ENCODE results near the gene AGAP1. TPM values are rescaled to one million over a fixed set of nuclear protein-coding genes. Genes with fewer than 3 reads are reported as not detected.

Gene AGAP1
- total RNA-seq, 1 donor from 2014 or later: 47.2 TPM

DNA sequence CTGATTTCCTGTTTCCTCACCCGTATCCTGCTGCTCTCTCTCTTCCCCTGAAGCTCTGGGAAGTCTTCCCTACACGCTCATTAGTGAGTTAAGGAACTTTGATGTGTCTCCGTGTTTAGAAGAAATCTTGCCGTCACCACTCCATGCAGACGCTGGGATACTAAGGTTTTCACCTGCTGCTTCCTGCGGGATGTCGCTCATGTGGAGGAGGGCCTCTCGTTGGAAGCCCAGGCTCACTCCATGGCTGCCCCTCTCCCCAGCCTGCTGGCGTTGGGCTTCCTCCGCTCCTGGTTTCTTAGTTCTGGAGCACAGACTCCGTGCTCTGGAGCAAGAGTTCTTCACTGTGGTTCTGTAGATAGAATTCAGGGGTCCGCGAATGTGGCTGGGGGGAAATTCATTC is 348.0 kb downstream of the AGAP1 start:
- no peaks in the 10 kb centered on the region for H3K4me1 Mint-ChIP-seq (ENCODE audit: low read depth)
- no peak overlapping the region for H3K27ac Mint-ChIP-seq
- TF ChIP-seq, protein P1, sequence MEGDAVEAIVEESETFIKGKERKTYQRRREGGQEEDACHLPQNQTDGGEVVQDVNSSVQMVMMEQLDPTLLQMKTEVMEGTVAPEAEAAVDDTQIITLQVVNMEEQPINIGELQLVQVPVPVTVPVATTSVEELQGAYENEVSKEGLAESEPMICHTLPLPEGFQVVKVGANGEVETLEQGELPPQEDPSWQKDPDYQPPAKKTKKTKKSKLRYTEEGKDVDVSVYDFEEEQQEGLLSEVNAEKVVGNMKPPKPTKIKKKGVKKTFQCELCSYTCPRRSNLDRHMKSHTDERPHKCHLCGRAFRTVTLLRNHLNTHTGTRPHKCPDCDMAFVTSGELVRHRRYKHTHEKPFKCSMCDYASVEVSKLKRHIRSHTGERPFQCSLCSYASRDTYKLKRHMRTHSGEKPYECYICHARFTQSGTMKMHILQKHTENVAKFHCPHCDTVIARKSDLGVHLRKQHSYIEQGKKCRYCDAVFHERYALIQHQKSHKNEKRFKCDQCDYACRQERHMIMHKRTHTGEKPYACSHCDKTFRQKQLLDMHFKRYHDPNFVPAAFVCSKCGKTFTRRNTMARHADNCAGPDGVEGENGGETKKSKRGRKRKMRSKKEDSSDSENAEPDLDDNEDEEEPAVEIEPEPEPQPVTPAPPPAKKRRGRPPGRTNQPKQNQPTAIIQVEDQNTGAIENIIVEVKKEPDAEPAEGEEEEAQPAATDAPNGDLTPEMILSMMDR (IDR thresholded peaks at IDR 0.05; ENCODE audit: unreplicated experiment): no peak
- no peak overlapping the region for H3K4me3 Mint-ChIP-seq (ENCODE audit: low read depth)
- no peak for DNase-seq (ENCODE audit: low spot score, unreplicated experiment)
- no peaks in the 10 kb centered on the region for H3K9me3 Mint-ChIP-seq (ENCODE audit: low read depth)
- peaks cover 2% of the 10 kb centered on the region for H3K36me3 Mint-ChIP-seq (ENCODE audit: insufficient read depth)
- H3K27me3 Mint-ChIP-seq: no peaks in the 10 kb centered on the region

DNA sequence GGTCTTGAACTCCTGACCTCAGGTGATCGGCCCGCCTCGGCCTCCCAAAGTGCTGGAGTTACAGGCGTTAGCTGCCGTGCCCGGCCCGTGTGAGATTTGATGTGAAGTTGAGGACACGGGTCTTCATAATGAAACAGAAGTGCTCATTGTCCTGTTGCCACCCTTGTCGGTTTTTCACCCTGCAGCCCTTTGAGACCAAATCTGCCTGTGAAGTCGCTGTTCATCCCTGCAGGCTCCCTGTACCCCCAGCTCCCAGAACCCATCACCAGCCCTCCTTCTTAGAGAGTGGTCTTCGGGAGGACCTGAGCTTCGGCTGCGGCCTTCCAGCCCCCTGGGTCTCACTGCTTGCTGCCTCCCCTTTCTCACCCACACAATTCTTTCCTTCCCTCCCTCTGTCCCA is 349.1 kb downstream of the AGAP1 start:
- Mint-ChIP-seq H3K27me3 (no peaks in the 10 kb centered on the region), H3K4me1 (ENCODE audit: low read depth) (no peaks in the 10 kb centered on the region), H3K27ac (no peak overlapping the region), H3K36me3 (ENCODE audit: insufficient read depth) (peaks cover 2% of the 10 kb centered on the region), H3K9me3 (ENCODE audit: low read depth) (no peaks in the 10 kb centered on the region), H3K4me3 (ENCODE audit: low read depth) (no peak overlapping the region)
- TF ChIP-seq, protein P1 (IDR thresholded peaks at IDR 0.05; ENCODE audit: unreplicated experiment): no peak
- no peak for DNase-seq (ENCODE audit: low spot score, unreplicated experiment)

DNA sequence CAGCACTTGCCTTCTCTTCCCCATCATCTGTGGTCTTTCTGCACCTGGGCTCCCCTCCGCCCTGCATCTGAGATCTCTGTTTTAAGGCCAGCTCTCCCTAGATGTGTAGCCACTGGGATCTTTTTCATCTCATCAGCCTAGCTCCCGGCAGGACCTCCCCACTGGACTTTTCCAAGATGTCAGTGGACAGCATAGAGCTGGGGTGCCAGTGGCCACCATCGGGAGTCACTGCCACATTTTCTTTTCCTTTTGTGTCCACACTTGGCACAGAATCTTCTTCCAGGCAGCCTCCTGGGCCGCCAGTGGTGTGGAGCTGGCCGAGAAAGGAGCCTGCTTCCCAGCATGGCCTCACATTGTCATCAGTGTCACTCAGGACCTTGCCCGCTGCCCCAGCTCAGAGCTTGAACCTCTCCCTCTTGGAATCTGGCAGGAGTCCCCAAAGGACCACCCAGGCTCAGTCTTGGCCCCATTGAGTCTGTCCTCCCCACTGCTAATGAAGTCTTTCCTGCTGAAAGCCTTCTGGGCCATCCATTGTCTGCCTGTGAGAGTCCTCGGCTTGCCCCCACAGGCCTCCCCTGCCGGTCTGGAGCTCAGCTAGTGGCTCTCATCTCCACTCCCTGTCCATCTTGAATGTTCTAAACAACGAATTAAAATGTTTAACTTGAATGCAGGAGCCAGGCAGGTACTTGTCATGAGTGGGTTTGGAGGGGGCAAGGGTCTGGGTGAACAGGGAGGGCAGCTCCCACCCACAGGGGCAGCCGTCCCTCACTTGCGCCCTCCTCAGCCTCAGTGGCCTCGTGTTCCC is 349.9 kb downstream of the AGAP1 start:
- Mint-ChIP-seq H3K4me3 (ENCODE audit: low read depth) (no peak overlapping the region), H3K27me3 (no peaks in the 10 kb centered on the region), H3K27ac (no peak overlapping the region), H3K9me3 (ENCODE audit: low read depth) (no peaks in the 10 kb centered on the region), H3K36me3 (ENCODE audit: insufficient read depth) (peaks cover 3% of the 10 kb centered on the region), H3K4me1 (ENCODE audit: low read depth) (peaks cover 3% of the 10 kb centered on the region)
- TF ChIP-seq, protein P1 (IDR thresholded peaks at IDR 0.05; ENCODE audit: unreplicated experiment): no peak
- no peak for DNase-seq (ENCODE audit: low spot score, unreplicated experiment)

DNA sequence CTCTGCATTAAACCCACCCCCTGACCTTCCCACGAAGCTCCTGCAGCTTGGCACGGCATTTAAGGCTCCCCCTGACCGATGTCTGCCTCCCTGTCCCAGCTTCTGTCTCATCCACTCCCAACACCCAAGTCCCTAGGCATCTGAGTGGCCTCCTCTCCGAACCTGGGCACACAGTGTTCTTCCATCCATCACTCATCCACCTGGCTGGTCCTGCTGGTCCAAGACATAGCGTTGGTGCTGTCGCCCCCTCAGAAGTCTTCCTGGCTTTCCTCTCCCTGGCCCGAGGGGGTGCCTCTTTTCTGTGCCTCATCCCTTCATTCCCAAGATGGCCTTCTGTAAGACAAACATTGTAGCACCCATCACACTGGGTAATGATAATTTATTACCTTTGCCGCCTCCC is 350.7 kb downstream of the AGAP1 start:
- peaks cover 3% of the 10 kb centered on the region for H3K36me3 Mint-ChIP-seq (ENCODE audit: insufficient read depth)
- H3K27me3 Mint-ChIP-seq: no peaks in the 10 kb centered on the region
- TF ChIP-seq, protein P1 (IDR thresholded peaks at IDR 0.05; ENCODE audit: unreplicated experiment): no peak
- no peak overlapping the region for H3K27ac Mint-ChIP-seq
- H3K4me1 Mint-ChIP-seq (ENCODE audit: low read depth): peaks cover 3% of the 10 kb centered on the region
- H3K4me3 Mint-ChIP-seq (ENCODE audit: low read depth): no peak overlapping the region
- H3K9me3 Mint-ChIP-seq (ENCODE audit: low read depth): no peaks in the 10 kb centered on the region
- no peak for DNase-seq (ENCODE audit: low spot score, unreplicated experiment)

DNA sequence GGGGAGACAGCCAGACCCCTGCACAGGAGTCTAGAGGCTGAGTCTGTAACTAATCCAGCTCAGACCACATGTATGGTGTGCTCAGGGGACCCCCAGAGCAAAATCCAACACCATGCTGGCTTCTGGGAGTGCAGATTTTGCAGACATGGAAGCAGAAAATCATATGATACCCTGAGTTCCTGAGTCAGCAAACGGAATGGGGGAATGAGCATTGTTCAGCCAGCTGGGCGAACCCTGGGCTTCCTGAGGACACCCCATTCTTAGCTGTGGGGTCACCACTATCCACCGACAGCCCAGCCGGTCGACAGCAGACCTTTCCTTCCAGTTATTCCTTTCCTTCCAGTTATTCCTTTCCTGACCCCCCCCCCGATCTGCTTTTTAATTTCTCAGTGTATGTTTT is 351.4 kb downstream of the AGAP1 start:
- H3K27ac Mint-ChIP-seq: no peak overlapping the region
- no peak for DNase-seq (ENCODE audit: low spot score, unreplicated experiment)
- H3K4me1 Mint-ChIP-seq (ENCODE audit: low read depth): peaks cover 3% of the 10 kb centered on the region
- H3K27me3 Mint-ChIP-seq: peaks cover 3% of the 10 kb centered on the region
- no peak overlapping the region for H3K4me3 Mint-ChIP-seq (ENCODE audit: low read depth)
- peaks cover 3% of the 10 kb centered on the region for H3K36me3 Mint-ChIP-seq (ENCODE audit: insufficient read depth)
- H3K9me3 Mint-ChIP-seq (ENCODE audit: low read depth): no peaks in the 10 kb centered on the region
- TF ChIP-seq, protein P1 (IDR thresholded peaks at IDR 0.05; ENCODE audit: unreplicated experiment): no peak

All from progenitor cell of endocrine pancreas (in vitro differentiated cells).